GM21423 (cell line): ENCODE measurements around the gene RCCD1.

Experiments
- ATAC-seq: cut with Tn5 transposase; IDR thresholded peaks from one replicate; pipeline ENCODE4 v1.9.1; 2021; ENCODE audit warnings: mild to moderate bottlenecking, moderate library complexity; ENCODE audit not compliant: unreplicated experiment

RCCD1 gene

GRCh38 chr15:91007266-91007665, 52.6 kb downstream of the RCCD1 start:
- no peak for ATAC-seq
